ENCODE results near the gene ASCL1. TPM values are rescaled to one million over a fixed set of nuclear protein-coding genes. Genes with fewer than 3 reads are reported as not detected.

ASCL1 gene
- total and polyA plus RNA-seq, 2 of the 13 experiments (the other 11 are each of a cell fraction or from before 2014, with no cell fraction given): not detected

GRCh38 chr12:102917026-102917787 lies 40.3 kb upstream of the ASCL1 start, which contains the start of gene PAH (continued):
- no peak for TF ChIP-seq ZNF318 (CRISPR knock-in tag; IDR thresholded peaks at IDR 0.05)
- no peak for TF ChIP-seq NFIC (IDR thresholded peaks at IDR 0.05; ENCODE audit: low read length)
- no peak for TF ChIP-seq ZNF432 (CRISPR knock-in tag; IDR thresholded peaks at IDR 0.05; ENCODE audit: borderline replicate concordance)
- TF ChIP-seq STAT6 (CRISPR knock-in tag; IDR thresholded peaks at IDR 0.05; ENCODE audit: borderline replicate concordance): 0 out of 2 replicates have a peak, but pooled peaks have one; percentile 67
- TF ChIP-seq ZBTB3 (CRISPR knock-in tag; IDR thresholded peaks at IDR 0.05; ENCODE audit: borderline replicate concordance, low read depth): no peak
- peak; percentile 83 for TF ChIP-seq ARNTL (CRISPR knock-in tag; IDR thresholded peaks at IDR 0.05)
- TF ChIP-seq SCMH1 (CRISPR knock-in tag; IDR thresholded peaks at IDR 0.05; ENCODE audit: borderline replicate concordance): no peak
- no peak for TF ChIP-seq ATAD3A (CRISPR knock-in tag; IDR thresholded peaks at IDR 0.05)
- no peak for TF ChIP-seq MAFG (CRISPR knock-in tag; IDR thresholded peaks at IDR 0.05)
- TF ChIP-seq SATB2 (CRISPR knock-in tag; IDR thresholded peaks at IDR 0.05): no peak
- no peak for TF ChIP-seq HCFC1 (IDR thresholded peaks at IDR 0.05; ENCODE audit: low read depth, low read length)
- no peak for TF ChIP-seq GPN1 (CRISPR knock-in tag; IDR thresholded peaks at IDR 0.05; ENCODE audit: borderline replicate concordance)
- no peak for TF ChIP-seq ZNF569 (CRISPR knock-in tag; IDR thresholded peaks at IDR 0.05; ENCODE audit: borderline replicate concordance)
- peak; percentile 96 for TF ChIP-seq MTA1 (CRISPR knock-in tag; IDR thresholded peaks at IDR 0.05; ENCODE audit: borderline replicate concordance)
- 0 out of 2 replicates have a peak, but pooled peaks have one; percentile 45 for TF ChIP-seq ZNF264 (CRISPR knock-in tag; IDR thresholded peaks at IDR 0.05)
- TF ChIP-seq DZIP1 (CRISPR knock-in tag; IDR thresholded peaks at IDR 0.05): no peak; the same call in 1 of the 2 replicates

Measured in HepG2 (cell line).